ENCODE results near the gene TLE1.

Gene TLE1

DNA sequence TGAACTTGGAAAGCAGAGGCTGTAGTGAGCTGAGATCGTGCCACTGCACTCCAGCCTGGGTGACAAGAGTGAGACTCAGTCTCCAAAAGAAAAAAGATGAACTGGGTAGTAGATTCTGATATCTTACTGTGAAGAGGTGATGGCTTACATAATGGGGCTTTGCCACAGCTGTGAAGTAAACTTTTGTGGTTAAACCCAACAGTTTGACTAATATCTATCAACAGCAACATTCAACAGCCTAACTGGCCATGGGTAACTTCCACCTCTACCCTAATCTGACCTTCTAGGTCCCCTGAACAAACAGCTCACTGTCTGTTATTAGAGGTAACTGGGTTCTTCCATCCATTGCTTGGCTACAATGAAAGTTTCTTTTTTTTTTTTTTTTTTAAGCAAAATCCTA is 52.1 kb downstream of the TLE1 start:
- Histone ChIP-seq H3K4me2 (no peak overlapping the region), H3K9ac (no peak overlapping the region), H2AFZ (ENCODE audit: low read depth) (no peak overlapping the region), H3K36me3 (ENCODE audit: insufficient read depth) (no peaks in the 10 kb centered on the region), H3K27me3 (ENCODE audit: insufficient read depth, low read depth) (no peaks in the 10 kb centered on the region), H3K4me3 (IDR thresholded peaks at IDR 0.05; ENCODE audit: insufficient read depth, low read depth, low read length) (no peak overlapping the region), H3K27ac (no peak overlapping the region), H3K4me1 (ENCODE audit: low read depth, poor library complexity, severe bottlenecking) (no peaks in the 10 kb centered on the region), H4K20me1 (ENCODE audit: insufficient read depth) (no peaks in the 10 kb centered on the region), H3K79me2 (ENCODE audit: insufficient read depth, low read depth) (no peaks in the 10 kb centered on the region)
- TF ChIP-seq, protein P1, sequence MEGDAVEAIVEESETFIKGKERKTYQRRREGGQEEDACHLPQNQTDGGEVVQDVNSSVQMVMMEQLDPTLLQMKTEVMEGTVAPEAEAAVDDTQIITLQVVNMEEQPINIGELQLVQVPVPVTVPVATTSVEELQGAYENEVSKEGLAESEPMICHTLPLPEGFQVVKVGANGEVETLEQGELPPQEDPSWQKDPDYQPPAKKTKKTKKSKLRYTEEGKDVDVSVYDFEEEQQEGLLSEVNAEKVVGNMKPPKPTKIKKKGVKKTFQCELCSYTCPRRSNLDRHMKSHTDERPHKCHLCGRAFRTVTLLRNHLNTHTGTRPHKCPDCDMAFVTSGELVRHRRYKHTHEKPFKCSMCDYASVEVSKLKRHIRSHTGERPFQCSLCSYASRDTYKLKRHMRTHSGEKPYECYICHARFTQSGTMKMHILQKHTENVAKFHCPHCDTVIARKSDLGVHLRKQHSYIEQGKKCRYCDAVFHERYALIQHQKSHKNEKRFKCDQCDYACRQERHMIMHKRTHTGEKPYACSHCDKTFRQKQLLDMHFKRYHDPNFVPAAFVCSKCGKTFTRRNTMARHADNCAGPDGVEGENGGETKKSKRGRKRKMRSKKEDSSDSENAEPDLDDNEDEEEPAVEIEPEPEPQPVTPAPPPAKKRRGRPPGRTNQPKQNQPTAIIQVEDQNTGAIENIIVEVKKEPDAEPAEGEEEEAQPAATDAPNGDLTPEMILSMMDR (conservative IDR thresholded peaks at IDR 0.05; ENCODE audit: low read depth, low read length): no peak

DNA sequence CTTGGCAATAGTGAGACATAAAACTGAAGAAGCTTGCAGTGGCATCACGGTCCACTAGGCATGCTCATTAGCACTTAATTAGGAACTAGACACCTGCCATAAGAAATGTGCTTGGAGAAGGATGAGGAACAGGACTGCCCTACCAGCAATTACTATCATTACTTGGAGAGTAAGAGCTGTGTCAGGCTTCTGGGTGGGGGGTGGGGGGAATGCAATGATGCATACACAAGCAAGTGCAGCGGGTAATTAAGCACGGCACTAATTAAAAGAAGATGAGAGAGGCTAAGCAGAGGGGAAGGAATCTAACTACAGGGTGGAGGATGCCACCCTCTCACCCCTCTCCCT is 53.1 kb downstream of the TLE1 start:
- Histone ChIP-seq H3K4me2 (no peak overlapping the region), H3K4me1 (ENCODE audit: low read depth, poor library complexity, severe bottlenecking) (no peaks in the 10 kb centered on the region), H2AFZ (ENCODE audit: low read depth) (no peak overlapping the region), H3K9ac (no peak overlapping the region), H3K79me2 (ENCODE audit: insufficient read depth, low read depth) (no peaks in the 10 kb centered on the region), H3K4me3 (IDR thresholded peaks at IDR 0.05; ENCODE audit: insufficient read depth, low read depth, low read length) (no peak overlapping the region), H3K36me3 (ENCODE audit: insufficient read depth) (no peaks in the 10 kb centered on the region), H4K20me1 (ENCODE audit: insufficient read depth) (no peaks in the 10 kb centered on the region), H3K27me3 (ENCODE audit: insufficient read depth, low read depth) (no peaks in the 10 kb centered on the region), H3K27ac (no peak overlapping the region)
- TF ChIP-seq, protein P1 (conservative IDR thresholded peaks at IDR 0.05; ENCODE audit: low read depth, low read length): no peak

DNA sequence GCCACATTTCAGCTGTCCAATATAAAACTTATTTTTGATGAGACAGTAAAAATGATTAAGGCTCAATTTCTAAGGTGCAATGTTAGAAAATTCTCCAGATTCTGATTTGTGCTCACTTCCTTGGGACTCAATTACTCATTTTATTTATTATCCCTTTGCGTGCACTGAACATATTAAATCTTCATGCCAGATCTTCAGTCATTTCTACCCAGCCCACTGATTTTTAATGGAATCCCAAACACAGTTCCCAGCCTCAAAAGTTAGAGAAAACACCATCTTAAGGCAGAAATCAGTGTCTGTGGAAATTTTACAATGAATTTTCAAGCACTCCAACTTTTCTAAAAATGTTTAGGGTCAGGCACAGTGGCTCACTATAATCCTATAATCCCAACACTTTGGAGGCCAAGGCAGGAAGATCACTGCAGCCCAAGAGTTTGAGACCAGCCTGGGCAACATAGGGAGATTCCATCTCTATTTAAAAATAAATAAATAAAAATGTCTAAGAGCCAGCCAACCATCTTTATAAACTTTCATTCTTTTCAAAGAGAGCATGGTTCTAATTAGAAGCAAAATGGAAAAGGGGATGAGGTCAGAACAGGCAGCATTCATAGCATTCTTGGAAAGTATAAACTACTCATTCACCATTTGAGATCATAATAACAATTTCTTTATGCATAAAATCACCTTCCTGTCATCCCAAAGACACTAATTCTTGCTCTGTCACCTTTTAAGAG is 53.7 kb downstream of the TLE1 start:
- Histone ChIP-seq H3K36me3 (ENCODE audit: insufficient read depth) (no peaks in the 10 kb centered on the region), H3K79me2 (ENCODE audit: insufficient read depth, low read depth) (no peaks in the 10 kb centered on the region), H3K4me3 (IDR thresholded peaks at IDR 0.05; ENCODE audit: insufficient read depth, low read depth, low read length) (no peak overlapping the region), H2AFZ (ENCODE audit: low read depth) (no peak overlapping the region), H3K27ac (no peak overlapping the region), H3K27me3 (ENCODE audit: insufficient read depth, low read depth) (no peaks in the 10 kb centered on the region), H4K20me1 (ENCODE audit: insufficient read depth) (no peaks in the 10 kb centered on the region), H3K4me2 (no peak overlapping the region), H3K9ac (no peak overlapping the region), H3K4me1 (ENCODE audit: low read depth, poor library complexity, severe bottlenecking) (no peaks in the 10 kb centered on the region)
- TF ChIP-seq, protein P1 (conservative IDR thresholded peaks at IDR 0.05; ENCODE audit: low read depth, low read length): no peak

DNA sequence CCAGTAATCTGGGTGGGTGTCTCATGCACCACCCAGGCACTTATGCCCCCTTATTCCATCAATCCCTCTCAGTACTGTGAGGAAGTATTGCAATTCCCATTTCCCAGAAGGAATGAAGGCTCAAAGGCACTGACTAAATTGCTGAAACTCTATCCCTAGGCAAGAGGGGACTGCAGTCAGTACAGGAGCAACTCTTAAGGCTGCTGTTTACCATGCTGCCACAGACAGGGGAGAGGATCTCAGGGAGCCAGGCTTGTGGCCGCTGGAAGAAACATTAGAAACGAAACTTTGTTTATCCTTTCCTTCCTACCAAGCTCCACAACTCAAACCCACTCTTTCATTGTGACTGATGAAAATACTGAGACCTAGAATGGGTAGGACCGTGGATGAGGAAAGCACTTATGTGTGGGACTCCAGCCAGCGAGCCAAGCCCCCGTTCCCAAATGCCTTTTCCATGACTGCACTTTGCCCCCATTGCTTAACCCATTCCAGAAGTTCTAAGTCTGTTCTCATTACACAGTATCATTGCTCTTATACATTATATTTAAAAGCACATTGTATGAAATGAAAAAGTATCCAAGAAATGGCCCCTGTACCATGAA is 54.3 kb downstream of the TLE1 start:
- Histone ChIP-seq H3K4me3 (IDR thresholded peaks at IDR 0.05; ENCODE audit: insufficient read depth, low read depth, low read length) (no peak overlapping the region), H3K4me1 (ENCODE audit: low read depth, poor library complexity, severe bottlenecking) (no peaks in the 10 kb centered on the region), H4K20me1 (ENCODE audit: insufficient read depth) (no peaks in the 10 kb centered on the region), H3K79me2 (ENCODE audit: insufficient read depth, low read depth) (no peaks in the 10 kb centered on the region), H3K27ac (no peak overlapping the region), H3K4me2 (no peak overlapping the region), H2AFZ (ENCODE audit: low read depth) (no peak overlapping the region), H3K27me3 (ENCODE audit: insufficient read depth, low read depth) (no peaks in the 10 kb centered on the region), H3K36me3 (ENCODE audit: insufficient read depth) (no peaks in the 10 kb centered on the region), H3K9ac (no peak overlapping the region)
- TF ChIP-seq, protein P1 (conservative IDR thresholded peaks at IDR 0.05; ENCODE audit: low read depth, low read length): no peak

Data from KMS-11 (cell line).